ENCODE measurements around the gene F13A1.

The F13A1 gene

DNA sequence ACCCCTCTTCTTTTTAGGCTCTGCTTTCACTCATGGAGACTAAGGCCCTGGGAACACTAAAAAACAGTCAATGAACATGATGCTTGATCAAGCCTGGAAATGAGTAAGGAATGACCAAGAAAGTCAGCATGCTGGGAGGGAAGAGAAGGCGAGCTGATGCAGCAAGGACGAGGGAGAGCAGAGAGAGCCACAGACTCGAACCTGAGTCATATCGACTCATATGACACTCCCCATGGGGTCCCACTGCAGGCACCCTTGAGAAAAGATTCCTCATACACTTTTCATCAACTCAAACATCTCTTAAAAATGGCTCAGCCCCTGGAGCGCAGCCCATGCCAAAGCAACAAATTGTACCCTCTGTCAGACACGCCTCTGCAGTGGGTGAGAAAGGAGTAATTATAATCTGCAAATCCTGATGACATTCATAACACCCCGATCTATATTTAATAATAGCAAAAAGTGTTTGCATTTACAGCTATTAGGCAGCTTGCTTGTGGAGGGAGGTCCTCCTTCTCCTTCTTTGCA lies 127.2 kb downstream of the F13A1 start:
- no peak for DNase-seq (ENCODE audit: low spot score)

DNA sequence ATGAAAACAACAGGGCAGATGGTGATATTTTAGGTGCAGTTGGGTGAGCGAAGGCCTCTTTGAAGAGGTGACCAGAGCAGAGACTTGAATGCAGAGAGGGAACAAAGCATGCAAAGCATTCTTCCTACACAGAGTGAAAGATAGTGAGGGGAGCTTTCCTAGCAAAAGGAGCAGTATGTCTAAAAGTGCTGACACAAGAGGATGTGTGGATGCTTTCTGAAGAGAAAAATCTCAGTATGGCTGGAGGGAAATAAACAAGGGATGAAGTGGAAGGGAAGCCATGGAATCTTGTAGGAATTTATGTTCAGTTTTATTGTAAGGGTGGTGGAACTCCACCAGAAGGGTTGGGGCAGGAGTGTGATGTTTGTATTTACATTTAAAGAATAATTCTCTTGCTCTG lies 128.6 kb downstream of the F13A1 start:
- DNase-seq (ENCODE audit: low spot score), result no peak

DNA sequence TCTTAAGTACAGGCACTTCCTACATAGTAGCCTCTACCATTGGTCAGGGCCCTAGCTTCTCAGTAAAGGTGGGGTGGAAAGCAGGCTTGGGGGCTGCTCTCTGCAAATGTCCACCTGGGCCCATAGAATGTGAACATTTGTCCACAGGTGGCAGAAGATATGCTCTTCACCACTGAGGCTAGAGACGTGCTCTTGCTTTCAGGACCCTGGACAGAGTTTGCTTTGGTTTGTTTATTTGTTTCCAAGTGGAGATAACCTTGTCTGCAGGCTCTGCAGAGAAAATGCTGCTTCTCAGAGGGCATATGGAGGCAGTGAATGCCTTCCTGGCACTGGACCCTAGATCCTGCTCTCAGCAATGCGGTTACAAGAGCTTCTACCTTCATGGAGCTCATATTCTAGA lies 129.0 kb downstream of the F13A1 start:
- no peak for DNase-seq (ENCODE audit: low spot score)

DNA sequence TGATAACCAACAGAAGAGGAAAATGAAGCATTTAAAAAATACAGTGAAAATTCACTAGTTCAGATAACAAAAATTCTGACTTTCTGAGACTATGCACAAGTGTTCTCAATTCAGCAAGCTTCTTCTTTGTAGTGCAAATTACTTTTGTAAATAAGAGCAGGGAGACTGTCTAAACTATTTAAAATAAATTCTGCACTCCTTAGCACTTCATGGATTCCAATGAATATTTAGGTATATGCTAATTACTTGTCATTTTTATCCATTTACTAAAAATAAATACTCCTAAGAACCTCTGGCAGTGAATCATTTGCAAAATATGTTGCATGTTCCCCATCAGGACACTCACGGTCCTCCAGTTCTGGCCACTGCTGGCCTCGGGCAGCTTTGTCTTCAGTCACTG lies 139.8 kb downstream of the F13A1 start:
- DNase-seq (ENCODE audit: low spot score), result no peak

DNA sequence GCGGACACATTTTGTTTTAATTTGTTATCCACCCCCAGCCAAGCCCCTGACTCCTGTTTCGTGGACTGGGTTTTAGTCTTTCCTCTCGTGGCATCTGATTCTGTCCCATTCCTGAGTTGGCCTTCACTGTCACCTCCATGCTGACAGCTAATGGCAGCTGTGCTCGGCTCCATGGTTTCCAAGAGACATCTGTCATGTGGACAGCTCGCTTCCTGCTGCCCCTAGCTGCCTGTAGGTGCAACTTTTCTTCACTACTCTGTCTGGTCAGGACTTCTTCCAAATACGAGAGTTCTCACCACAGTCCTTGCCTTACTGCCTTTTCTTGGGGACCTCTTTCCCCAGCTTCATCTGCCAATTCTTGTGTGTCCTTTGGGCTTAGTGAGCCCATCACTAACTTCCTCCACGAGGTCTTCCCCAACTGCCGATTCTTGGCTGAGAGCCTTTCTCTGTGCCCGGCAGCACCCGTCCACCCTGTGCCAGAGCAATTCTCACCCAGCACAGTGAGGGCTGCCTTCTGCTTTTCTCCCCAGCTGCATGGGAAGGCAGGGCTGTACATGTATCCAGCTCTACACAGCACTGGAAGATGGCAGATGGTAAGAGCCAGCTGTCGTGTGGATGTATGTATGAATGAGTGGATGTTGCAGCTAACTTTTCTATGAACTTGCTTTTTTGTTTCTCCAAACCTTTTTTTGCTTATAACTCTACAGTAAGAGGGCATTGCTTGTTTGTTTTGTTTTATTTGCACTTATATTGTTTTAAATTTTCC lies 140.4 kb downstream of the F13A1 start:
- no peak for DNase-seq (ENCODE audit: low spot score)

DNA sequence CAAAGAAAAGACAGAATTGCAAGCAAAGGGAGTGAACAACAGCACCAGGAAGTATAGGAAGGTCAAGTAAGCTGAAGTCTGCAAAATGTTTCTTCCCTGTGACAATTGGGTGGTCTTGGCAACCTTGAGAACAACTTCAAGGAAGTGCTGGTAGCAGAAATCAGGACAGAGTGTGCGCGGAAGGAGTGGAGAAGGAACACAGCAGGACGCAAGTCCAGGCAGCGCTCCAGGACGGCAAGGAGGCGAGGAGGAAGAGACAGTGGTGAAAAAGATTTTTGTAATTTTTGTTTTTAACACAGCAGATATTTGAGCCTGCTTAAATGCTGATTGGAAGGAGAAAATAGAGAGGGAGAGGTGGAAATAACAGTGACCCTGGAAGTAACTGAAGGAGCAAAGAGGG lies 141.7 kb downstream of the F13A1 start:
- DNase-seq (ENCODE audit: low spot score), result no peak

DNA sequence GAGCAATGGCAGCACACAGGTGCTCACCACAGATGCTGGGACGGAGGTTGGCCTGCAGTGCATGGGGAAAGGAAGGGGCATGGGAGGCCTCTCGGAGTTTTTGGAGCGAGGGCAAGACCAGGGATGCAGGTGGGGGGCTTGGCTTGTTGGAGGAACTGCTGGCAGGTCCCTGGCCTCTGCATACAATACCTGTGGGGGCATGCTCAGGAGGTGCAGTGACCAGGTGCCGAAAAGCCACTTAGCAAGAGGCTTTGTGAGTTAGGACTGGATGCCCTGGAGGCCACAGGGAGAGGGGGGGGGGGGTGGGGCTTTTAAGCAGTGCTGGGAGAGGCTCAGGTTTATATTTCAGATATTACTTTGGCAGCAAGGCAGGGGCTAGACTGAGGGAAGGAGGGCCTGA lies 142.7 kb downstream of the F13A1 start:
- no peak for DNase-seq (ENCODE audit: low spot score)

DNA sequence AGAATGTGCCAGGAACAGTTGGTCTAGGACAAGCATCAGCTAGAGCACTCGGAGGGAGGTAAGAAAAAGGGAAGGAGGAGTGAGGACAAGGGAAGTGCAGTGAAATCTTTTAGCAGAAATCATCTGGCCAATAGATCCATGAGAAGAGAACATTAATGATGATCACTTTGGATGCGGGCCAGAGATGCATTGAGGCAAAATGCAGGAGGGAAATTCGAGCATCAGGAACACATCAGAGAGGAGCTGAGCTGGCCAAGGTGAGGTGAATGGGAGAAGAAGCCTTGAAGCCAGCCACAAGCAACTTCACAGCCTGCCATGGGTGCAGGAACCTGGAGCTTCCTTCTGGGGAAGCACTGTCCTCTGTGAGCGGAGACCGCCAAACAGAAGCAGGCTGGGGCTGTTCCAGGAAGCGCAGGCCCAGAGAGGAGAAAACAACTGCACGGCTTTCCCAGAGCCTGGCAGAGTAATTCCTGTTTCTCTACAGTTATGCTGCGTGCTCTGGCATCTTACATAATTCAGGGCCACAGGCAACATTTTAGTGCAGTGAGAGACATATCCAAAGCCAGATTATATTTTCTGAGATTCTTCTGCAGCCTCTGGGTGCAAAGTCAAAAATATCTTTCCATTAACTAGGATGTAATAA lies 143.8 kb downstream of the F13A1 start:
- DNase-seq (ENCODE audit: low spot score), result no peak

DNA sequence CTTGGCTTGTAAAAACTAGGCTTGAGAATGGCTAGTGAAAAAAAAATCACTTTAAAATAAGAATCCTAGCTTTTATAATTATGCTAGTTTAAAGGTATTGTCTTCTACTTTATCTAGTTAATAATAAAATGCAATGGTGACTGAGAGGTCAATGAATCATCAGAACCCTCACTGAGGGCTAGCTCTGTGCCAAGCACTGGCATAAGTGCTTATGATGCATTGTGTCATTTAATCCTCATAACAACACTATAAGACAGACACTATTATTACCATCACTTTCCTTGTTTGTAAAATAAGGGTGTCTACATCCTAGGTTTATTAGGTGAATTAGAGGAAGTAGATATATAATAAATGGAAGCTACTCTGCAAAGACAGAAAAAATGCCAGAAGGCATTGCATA lies 144.3 kb downstream of the F13A1 start:
- no peak for DNase-seq (ENCODE audit: low spot score)

DNA sequence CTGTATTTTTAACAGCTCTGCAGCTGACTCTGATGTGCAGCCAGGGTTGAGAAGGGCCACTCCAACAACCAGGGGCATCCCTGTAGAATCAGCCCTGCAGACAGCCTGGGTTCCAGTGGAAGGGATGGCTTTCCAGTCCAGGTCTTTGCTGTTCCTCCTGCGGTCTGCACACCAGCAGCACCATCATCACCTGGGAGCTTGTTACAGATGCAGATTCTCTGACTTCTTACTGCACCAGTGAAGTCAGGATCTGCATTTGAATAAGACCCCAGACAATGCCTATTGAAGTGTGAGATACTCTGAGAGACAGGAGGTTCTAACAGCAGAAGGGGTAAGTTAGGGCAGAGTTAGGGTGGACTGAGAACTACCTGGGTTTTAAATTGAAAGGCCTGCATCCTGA lies 151.3 kb downstream of the F13A1 start:
- DNase-seq (ENCODE audit: low spot score), result no peak

DNA sequence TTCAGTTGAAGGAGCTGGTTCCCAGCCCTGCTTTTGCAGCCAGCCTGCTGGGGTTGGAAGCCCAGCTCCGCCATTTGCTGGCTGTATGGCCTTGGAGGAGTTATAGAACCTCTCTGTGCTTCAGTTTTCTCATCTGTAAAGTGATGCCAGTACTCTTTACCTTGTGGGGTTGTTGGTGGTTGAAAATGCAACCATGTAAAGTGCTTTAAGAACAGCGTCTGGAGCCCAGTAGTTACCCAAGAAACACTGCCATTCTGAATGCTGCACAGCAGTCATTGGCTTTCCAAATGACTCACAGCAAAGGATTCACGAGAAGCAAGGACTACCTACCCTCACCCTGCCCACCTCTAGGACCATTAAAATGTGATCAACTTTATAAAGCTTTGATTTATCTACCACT lies 154.4 kb downstream of the F13A1 start:
- DNase-seq (ENCODE audit: low spot score), result no peak

DNA sequence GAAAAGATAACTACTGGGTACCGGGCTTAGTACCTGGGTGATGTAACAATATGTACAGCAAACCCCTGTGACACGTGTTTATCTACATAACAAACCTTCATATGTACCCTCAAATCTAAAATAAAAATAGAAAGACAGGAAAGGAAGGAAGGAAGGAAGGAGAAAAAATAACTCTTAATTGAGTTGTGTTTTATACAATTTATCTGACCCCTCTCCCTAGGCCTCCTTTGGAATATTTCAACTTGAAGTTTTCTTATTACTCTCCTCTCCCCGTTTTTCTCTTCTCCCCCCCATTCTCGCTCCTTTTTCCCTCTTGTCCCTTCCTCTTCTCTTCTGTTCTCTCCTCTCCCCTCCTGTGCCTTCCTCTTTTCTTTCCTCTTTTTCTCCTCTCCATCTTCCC lies 156.1 kb downstream of the F13A1 start:
- DNase-seq (ENCODE audit: low spot score), result no peak

DNA sequence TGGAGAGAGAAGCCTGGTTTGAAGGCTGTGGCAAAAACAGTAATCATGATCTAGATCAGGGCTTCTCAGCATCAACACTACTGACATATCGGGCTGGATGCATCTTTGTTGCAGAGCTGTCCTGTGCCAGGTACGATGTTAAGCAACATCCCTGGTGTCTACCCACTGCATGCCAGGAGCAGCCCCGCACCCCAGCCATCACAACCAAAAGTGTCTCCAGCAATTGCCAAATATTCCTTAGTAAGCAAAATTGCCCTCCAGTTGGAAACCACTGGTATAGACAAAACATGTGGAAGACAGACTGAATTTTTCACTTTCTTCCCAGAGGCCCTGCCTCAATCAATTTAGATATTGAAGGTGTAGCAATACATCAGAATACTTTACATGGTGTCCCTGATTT lies 166.1 kb downstream of the F13A1 start:
- no peak for DNase-seq (ENCODE audit: low spot score)

DNA sequence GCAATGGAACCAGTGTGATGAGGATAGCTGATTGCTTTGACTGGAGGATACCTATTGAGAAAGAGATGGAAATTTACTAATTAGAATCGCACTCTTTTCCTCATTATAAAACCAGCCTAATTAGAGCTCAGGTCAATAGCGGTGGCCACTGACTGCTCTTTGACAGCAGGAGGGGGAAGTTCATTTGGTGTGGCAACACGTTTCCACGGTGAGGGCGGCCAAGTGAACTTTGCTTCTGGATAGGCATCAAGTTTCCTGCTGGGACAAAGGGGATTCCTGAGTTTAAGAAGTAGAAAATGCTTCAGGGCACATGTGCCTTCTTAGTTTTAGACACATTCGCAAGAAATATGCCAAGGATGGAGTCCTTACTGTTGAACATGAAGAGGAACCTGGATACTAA lies 168.4 kb downstream of the F13A1 start:
- no peak for DNase-seq (ENCODE audit: low spot score)

DNA sequence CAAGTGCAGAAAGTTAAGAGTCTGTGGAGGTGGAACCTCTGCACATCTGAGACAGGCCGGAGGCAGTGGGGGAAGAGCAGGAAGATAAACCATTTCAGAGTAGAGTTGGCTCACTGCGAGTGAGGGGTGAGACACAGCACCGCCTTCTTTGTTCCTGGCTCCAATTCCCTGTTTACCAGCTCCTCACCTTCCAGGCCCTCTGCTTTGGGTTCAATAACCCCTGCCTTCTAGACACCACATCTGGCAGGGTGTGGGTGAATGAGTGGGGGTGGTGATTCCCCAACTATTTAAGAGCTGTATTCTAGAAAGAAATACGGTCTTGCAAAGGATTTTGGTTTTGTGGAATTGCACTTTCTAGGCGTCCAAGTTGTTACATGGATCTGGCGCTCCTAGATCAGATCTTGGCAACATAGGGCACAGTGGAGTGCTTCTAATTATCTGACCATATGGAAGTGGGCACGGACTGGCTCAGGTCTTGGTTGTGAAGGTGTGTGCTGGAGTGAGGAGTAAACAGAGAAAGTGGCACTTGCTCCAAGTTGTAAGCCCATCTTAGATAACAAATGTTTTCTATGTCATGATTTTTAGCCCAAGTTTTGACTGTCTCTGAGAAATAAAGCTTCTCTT lies 172.2 kb downstream of the F13A1 start:
- no peak for DNase-seq (ENCODE audit: low spot score)

DNA sequence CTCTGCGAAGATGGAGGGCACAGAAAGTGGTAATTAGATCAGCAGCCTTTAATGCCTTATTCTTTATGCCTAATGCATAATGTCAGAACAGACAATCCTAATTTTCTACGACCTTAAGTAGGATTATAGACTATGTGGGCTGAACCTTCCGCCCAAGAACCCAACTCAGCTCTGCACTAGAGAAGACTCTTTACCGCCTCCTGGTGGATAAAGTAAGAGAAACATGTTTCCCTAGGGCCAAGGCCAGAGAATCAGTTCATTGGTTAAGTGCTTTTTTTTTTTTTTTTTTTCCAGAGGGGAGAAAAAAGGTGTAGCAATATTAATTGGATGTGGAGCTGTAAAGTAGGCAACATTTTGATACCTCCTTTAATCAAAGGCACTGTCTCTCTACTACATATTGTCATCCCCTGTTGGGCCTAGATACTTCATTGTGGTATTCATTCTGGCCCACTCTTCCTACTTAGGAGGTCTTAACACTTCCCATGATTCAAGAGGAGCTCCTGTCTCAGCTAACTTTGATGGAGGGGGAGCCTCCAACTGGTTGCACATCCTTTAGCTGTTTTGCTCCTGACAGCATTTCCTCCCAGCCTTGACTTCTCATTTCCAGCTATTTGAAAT lies 188.9 kb downstream of the F13A1 start:
- no peak for DNase-seq (ENCODE audit: low spot score)

DNA sequence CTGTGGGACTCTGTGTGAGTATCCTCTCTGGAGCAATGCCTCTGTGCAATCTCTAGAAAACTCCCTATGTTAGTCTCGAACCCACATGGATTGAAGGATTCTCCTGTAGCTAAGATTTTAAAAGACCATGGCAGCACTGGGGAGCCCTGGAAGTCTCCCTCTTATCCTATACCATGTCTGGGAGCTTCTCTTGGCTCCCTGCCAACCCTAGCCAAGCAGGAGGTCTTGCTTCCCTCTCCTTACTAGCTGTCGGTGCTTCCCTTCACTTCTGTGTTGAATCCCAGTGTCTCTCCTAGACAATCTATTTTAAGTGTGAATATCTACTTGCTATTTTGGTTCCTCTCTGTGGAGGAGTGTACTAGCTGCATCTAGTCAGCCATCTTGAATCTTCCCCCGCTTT lies 195.0 kb downstream of the F13A1 start:
- no peak for DNase-seq (ENCODE audit: low spot score)

DNA sequence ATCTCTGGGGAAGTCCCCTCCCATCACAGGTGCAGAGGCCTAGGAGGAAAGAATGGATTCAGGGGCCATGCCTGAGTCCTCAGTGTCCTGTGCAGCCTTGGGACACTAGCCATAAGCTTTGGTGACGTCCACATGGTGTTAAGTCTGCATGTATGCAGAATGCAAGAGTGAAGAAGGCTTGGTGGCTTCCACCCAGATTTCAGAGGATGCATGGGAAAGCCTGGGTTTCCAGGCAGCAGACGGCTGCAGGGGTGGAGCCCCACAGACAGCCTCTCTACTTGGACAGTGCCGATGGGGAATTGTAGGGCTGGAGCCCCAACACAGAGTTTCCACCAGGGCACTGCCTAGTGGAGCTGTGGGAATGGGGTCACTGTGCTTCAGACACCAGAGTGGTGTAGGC lies 196.7 kb downstream of the F13A1 start:
- DNase-seq (ENCODE audit: low spot score), result no peak

DNA sequence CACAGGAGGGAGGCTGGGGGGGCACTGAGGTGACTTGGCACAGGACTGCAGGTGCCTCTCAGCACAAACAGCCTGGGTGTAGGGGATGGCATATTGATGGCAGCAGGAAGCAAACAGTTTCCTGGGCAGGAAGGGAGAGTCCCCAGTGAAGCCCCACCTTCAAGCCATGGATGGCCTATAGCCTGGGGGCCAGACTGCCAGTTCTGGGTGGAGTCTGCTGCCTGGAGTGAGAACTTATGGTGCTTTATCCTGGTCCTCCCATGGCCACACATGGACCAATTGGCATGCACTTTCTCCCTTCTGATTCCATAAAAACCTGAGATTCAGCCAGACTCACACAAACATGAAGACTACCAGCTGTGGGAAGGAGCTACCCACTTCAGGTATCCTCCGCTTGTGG lies 198.5 kb downstream of the F13A1 start:
- DNase-seq (ENCODE audit: low spot score), result no peak

DNA sequence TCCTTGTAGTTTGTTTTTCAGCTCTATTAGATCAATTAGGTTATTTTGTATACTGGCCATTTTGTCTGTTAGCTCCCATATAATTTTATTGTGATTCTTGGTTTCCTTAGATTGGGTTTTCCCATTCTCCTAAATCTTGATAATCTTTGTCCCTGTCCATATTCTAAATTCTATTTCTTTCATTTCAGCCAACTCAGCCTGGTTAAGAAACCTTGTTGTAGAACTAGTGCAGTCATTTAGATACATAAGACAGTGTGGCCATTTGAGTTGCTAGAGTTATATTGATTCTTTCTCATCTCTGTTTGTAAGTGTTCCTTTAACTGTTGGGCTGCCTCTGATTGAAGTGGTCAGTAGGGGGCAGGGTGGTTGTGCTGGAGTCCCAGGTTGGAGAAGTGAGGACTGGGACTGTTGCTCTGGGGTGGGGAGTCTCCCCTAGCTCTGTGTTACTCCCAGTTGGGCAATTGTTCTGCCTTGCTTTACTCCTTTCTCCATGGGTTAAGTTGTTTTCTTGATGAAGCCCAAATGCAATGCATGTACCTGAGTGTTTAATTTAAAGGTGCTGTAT lies 214.9 kb downstream of the F13A1 start:
- DNase-seq (ENCODE audit: low spot score), result no peak
